GM18526 (cell line): ENCODE results near the gene LIN37.

ENCODE experiments used
- POLR2A ChIP-seq: IDR thresholded peaks from 3 replicates; pipeline ENCODE4 v1.6.1; 2011; ENCODE audit not compliant: insufficient read length; ENCODE audit errors: extremely low read depth

The LIN37 gene

GRCh38 chr19:35729021-35729420 lies 19.4 kb upstream of the LIN37 start:
- TF ChIP-seq POLR2A = no peak

GRCh38 chr19:35729763-35730162 lies 18.6 kb upstream of the LIN37 start:
- no peak for TF ChIP-seq POLR2A

- no peak for TF ChIP-seq POLR2A
Measured at GRCh38 chr19:35730326-35730725, 18.1 kb upstream of the LIN37 start.

- no peak for TF ChIP-seq POLR2A
Measured at GRCh38 chr19:35731353-35731752, 17.0 kb upstream of the LIN37 start.

- TF ChIP-seq POLR2A = no peak
Measured at GRCh38 chr19:35731779-35732405, 16.5 kb upstream of the LIN37 start.

- TF ChIP-seq POLR2A = no peak
Measured at GRCh38 chr19:35732540-35733179, 15.7 kb upstream of the LIN37 start.

GRCh38 chr19:35733180-35734125 lies 14.9 kb upstream of the LIN37 start:
- TF ChIP-seq POLR2A = no peak

GRCh38 chr19:35734273-35734672 lies 14.1 kb upstream of the LIN37 start:
- TF ChIP-seq POLR2A = no peak

- TF ChIP-seq POLR2A = no peak
Measured at GRCh38 chr19:35734889-35735288, 13.5 kb upstream of the LIN37 start.

- TF ChIP-seq POLR2A = no peak
Measured at GRCh38 chr19:35736913-35737886, 11.2 kb upstream of the LIN37 start.

- TF ChIP-seq POLR2A = no peak
Measured at GRCh38 chr19:35738021-35738886, 10.1 kb upstream of the LIN37 start.

- TF ChIP-seq POLR2A = no peak
Measured at GRCh38 chr19:35738887-35739229, 9.5 kb upstream of the LIN37 start.

GRCh38 chr19:35739275-35740107 lies 8.9 kb upstream of the LIN37 start:
- no peak for TF ChIP-seq POLR2A
